Medulla oblongata (tissue), 1 donor: ENCODE measurements around the gene SHB.
"Not testable (repeated sequence)": the region's sequence is repeated elsewhere in the genome, so short reads cannot be mapped to it uniquely, and the experiment has no call there.

Source experiments
- DNase-seq: peaks from one replicate; pipeline ENCODE4 v3.0.0-alpha.2; 2015; ENCODE audit errors: extremely low spot score

The SHB gene

GRCh38 chr9:38063363-38063707, 5.7 kb downstream of the SHB start:
- no peak for DNase-seq

DNA sequence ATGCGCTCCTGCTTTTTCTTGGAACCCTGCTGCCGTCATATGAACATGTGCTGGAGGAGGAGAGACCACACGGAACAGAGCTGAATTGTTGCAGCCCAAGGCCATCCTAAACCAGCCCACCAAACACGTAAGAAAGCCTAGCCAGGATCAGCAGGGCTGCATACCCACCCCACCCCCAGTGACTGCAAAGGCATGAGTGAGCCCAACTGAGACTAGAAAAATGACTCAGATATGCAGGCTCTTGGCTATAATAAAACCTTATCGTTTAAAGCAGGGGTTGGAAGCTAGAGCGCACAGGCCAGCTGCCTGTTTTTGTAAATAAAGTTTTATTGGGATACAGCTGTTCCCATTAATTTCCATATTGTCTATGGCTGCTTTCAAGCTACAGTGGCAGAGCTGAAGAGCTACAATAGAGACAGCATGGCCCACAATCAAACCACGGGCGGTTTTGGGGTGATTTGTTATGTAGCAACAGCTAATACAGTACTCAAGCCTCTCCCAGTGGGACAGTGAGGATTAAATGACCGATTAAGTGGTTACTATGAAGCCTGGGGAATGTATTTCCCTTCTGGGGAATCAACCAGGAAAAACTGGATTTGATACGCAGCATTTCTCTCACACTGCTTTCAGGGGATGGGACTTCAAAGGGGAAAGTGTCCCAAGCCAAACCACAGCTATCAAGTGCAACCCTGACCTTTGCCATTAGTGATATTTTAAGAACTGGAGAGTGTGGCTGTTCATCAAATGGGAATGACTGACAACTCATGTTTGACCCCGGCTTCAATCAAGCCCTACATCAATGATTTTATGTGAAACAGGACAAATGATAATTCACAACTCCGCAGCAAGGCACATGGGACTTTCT, 6.3 kb downstream of the SHB start:
- no peak for DNase-seq

GRCh38 chr9:38062106-38062497, 6.9 kb downstream of the SHB start:
- DNase-seq, result no peak

GRCh38 chr9:38061326-38061977, 7.6 kb downstream of the SHB start:
- DNase-seq, result no peak

GRCh38 chr9:38060681-38061080, 8.3 kb downstream of the SHB start:
- DNase-seq, result no peak

DNA sequence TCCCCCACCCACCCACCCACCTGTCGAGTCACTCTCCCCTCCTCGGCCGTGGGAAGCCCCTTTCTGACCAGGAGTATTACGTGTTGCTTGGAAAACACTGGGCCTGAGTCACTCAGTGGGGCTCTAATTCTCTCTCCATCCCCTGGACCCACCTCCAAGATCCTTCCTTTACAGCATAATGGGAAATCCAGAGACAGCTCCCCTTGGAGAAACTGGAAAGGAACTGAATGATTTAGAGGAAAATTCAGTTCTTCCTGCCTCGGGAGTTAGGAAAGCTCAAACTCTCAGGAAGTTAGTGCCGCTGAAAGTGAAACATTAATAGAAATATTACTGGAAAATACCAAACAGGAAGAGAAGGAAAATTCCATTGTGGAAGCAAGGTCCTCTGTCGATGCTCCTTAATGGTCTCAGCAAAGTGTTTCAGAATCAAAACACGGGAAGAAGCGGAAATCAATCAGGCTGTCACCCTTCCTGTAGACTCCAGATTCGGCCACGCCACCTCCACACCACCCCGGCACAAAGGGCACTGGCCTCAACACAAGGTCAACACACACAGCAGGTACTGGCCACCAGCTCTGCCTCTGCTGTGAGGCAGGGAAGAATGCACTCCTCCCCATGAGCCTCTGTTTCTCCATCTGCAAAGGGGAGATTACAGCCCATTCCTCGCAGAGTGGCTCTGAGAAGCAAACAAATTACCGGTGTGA, 9.6 kb downstream of the SHB start:
- DNase-seq, result no peak

- no peak for DNase-seq
Measured at GRCh38 chr9:38058452-38059232, 10.4 kb downstream of the SHB start.

DNA sequence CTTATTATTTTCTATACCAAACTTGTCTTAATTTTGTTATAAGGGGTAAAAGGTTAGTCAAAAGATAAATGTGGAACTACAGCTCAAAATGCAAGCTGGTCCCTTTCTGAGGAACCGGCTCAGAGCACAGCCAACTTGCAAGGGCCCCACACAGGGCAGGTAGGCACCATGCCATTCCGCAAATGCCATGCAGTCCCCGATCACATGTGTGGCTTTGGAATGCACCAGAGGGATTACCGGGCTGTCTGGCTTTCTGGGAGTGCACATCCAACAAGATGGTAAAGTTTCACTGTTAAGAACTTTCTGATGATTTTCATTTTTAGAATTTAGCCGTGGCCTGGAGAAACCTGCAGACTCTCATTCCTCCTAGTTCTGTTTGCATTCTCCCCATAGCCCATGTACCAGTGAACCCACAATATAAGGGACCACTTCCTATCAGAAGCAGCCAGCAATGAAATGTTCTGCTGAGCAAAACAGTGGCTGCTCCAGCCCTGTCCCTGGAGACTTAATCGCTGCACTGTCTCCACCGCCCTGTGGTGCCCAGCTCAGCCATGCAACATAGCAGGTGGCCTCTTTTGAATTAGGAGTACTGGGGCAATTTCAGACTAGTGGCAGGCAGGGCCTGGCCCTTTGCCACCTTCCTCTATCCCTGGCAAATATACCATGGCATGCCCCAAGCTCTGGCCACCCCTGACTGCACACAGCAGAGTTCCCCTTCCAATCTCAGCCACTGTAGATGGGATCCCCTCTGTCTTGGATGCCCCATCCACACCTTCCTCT, 11.4 kb downstream of the SHB start:
- no peak for DNase-seq

DNA sequence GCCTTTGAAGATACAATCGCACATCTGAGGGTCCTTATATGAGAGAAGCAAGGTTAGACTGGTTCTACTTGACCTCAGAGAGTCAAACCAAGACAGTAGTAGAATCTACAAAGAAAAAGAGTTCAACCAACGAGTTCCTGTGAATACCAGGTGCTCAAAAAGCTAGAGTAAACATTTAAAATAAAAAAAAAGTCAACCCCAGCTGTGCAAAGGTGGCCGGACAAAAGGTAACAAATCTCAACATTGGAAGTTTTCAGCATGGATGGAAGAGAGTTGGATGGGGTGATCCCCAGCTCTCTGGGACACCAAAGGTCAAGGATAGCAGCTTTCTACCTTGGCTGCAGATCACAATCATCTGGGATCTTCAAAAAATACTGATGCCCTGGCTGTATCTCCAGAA, 14.4 kb downstream of the SHB start:
- no peak for DNase-seq

- no peak for DNase-seq
Measured at GRCh38 chr9:38053697-38054461, 15.1 kb downstream of the SHB start.

- DNase-seq, result no peak
Measured at GRCh38 chr9:38051780-38052546, 17.1 kb downstream of the SHB start.

GRCh38 chr9:38048316-38048969, 20.6 kb downstream of the SHB start:
- no peak for DNase-seq

DNA sequence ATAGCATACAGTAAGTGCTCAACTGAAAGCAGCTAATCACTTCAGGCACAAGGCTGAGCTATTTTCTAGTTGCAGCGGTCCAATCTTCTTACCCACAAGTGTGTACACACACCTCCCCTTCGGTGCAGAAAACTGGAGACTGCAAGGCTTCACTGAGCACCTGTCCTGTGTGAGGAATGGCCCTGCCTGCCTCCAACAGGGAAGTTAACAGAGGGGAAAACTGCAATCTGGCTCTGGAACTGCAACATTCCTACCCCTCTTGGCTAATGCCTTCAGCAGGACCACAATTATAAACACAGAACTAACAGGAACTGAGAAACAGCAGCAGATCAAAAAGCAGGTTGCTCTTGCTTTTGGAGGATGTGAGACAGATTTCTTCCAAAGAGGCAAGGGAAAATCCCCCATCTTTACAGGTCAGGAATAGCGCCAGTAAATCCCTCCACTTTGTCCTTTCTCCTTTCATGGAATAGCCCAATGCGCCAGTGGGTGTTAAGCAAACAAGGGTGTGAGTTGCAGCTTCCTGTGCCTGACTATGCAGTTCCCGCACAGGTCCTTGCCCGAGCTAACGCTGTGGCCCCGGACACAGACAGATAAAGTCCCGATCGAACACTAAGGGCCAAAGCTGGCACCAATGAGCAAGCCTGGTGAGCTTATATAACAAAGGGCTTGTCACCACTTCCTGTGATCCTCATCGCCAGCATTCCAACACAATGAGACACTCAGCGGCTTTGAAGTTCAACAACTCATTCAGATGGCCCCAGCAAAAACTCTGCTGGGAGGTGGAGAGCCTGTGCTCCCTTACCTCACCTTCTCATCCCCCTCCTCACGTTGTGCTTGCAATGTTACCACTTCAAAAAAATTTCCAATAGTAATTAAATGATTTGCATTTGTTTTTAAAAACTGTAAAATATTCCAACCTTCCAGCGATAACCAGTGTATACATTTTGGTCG, 21.5 kb downstream of the SHB start:
- DNase-seq, result peak; percentile 86

- no peak for DNase-seq
Measured at GRCh38 chr9:38046661-38047300, 22.2 kb downstream of the SHB start.

DNA sequence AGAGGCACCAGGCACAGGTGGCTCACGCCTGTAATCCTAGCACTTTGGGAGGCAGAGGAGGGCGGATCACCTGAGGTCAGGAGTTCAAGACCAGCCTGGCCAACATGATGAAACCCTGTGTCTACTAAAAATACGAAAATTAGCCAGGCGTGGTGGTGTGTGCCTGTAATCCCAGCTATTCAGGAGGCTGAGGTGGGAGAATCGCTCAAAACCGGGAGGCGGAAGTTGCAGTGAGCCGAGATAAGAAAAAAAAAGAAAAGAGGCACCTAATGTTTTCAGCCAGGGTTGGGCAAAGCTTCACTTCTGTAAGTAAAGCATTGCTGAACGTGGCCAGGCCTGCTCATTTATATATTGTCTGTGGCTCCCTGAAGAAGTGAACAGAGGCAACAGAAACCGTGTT, 23.1 kb downstream of the SHB start:
- not testable (repeated sequence) for DNase-seq

DNA sequence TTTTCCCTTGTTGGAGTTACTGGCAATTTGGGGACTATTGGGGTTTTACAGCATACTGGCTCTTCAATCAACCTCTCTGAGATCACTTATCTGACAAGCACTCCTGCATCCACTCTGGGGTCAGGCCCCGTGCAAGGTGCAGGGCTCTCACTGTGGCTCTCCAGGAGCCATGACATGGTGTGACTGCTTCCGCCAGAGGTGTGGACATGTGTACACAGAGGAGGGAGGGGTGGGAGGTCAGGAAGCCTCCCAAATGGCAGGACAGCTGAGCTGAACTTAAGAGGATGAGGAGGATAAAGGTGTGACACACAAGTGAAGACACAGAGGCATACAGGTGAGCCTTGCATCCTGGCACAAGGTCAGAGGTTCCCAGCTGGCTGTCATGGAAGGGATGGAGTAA, 24.3 kb downstream of the SHB start:
- DNase-seq, result no peak

GRCh38 chr9:38043931-38044623, 24.9 kb downstream of the SHB start:
- peak; percentile 41 for DNase-seq
